Glutamatergic neuron (in vitro differentiated cells): ENCODE measurements around the gene GTPBP4. TPM values are rescaled to one million over a fixed set of nuclear protein-coding genes. Genes with fewer than 3 reads are reported as not detected.

Source experiments
- DNase-seq: peaks from one replicate; pipeline ENCODE4 v3.0.0; 2022
- H3K27ac Mint-ChIP-seq: one replicate; pipeline ENCODE4 v1.8.0; 2020; ENCODE audit warnings: mild to moderate bottlenecking, mixed read lengths, inconsistent platforms; ENCODE audit not compliant: unreplicated experiment
- H3K27me3 Mint-ChIP-seq: one replicate; pipeline ENCODE4 v1.8.0; 2020; ENCODE audit warnings: mild to moderate bottlenecking, moderate library complexity, mixed read lengths, inconsistent platforms; ENCODE audit not compliant: unreplicated experiment
- H3K36me3 Mint-ChIP-seq: one replicate; pipeline ENCODE4 v1.8.0; 2020; ENCODE audit warnings: mild to moderate bottlenecking, mixed read lengths, inconsistent platforms; ENCODE audit not compliant: unreplicated experiment
- H3K4me1 Mint-ChIP-seq: one replicate; pipeline ENCODE4 v1.8.0; 2020; ENCODE audit warnings: mild to moderate bottlenecking, low read depth, mixed read lengths, inconsistent platforms; ENCODE audit not compliant: unreplicated experiment
- H3K4me3 Mint-ChIP-seq: one replicate; pipeline ENCODE4 v1.8.0; 2020; ENCODE audit warnings: mild to moderate bottlenecking, mixed read lengths, inconsistent platforms; ENCODE audit not compliant: unreplicated experiment
- H3K9me3 Mint-ChIP-seq: one replicate; pipeline ENCODE4 v1.8.0; 2020; ENCODE audit warnings: mild to moderate bottlenecking, moderate library complexity, mixed read lengths, inconsistent platforms; ENCODE audit not compliant: unreplicated experiment
- CTCF ChIP-seq: fragments of 200-600 bp; sonication (generic); IDR thresholded peaks from one replicate; pipeline ENCODE4 v1.5.0; 2021; ENCODE audit not compliant: partially characterized antibody, unreplicated experiment
- total RNA-seq: library from RNA; stranded (reverse); fragmentation: NEBNext Ultra II Directional; extraction: Animal tissue kit (Norgen Biotek cat#: 25700); gene quantifications from one replicate; pipeline ENCODE4 v1.2.1, GENCODE V29; 2021; ENCODE audit not compliant: unreplicated experiment

GTPBP4 gene
- total RNA-seq, 1 donor from 2014 or later, result 45.4 TPM

- H3K4me3 Mint-ChIP-seq, result no peak overlapping the region
- no peaks in the 10 kb centered on the region for H3K27me3 Mint-ChIP-seq
- no peaks in the 10 kb centered on the region for H3K4me1 Mint-ChIP-seq
- peaks cover 20% of the 10 kb centered on the region for H3K36me3 Mint-ChIP-seq
- no peak overlapping the region for H3K27ac Mint-ChIP-seq
- no peak for TF ChIP-seq CTCF
- DNase-seq, result no peak
- peaks cover 6% of the 10 kb centered on the region for H3K9me3 Mint-ChIP-seq
Observed at GRCh38 chr10:974785-975074, 13.5 kb upstream of the GTPBP4 start.

DNA sequence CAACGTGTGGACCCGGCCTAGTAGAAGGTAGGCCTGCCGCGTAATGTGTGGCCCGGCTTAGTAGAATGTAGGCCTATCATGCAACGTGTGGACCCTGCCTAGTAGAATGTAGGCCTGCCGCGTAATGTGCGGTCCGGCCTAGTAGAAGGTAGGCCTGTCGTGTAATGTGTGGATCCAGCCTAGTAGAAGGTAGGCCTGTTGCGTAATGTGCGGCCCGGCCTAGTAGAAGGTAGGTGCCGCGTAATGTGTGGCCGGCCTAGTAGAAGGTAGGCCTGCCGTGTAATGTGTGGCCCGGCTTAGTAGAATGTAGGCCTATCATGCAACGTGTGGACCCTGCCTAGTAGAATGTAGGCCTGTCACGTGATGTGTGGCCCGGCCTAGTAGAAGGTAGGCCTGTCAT lies 11.9 kb upstream of the GTPBP4 start:
- Mint-ChIP-seq H3K36me3 (peaks cover 30% of the 10 kb centered on the region), H3K4me3 (no peak overlapping the region), H3K27ac (no peak overlapping the region), H3K27me3 (peaks cover 6% of the 10 kb centered on the region), H3K4me1 (no peaks in the 10 kb centered on the region), H3K9me3 (peaks cover 12% of the 10 kb centered on the region)
- TF ChIP-seq CTCF, result no peak
- DNase-seq, result no peak

DNA sequence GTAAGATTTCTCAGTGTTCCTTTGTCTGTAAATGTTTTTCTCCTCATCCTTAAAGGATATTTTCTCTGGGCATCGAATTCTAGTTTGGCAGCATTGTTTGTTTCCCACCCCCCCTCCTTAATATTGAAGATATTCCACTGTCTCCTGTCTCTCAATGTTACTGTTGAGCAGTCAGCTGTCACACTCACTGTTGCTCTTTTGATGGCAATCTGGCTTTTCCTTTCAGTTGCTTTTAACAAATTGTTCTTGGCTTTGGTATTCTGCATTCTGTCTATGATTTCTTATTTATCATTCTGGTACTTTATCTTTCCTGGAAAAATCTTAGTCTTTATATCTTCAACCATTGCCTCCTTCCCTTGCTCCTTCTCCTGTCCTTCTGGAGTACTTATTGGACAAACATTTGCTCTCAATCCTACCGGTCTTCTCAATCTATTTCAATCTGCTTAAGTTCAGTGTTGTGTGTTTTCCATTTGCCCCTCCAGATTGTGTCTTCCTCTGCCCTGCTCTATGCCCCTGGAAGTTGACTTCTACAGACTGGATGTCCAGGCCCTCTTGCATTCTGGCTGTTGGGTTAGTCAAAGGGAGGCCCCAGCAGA lies 9.3 kb upstream of the GTPBP4 start:
- Mint-ChIP-seq H3K36me3 (peaks cover 30% of the 10 kb centered on the region), H3K4me1 (no peaks in the 10 kb centered on the region), H3K9me3 (peaks cover 13% of the 10 kb centered on the region), H3K27me3 (peaks cover 6% of the 10 kb centered on the region), H3K4me3 (no peak overlapping the region), H3K27ac (no peak overlapping the region)
- no peak for DNase-seq
- TF ChIP-seq CTCF, result no peak

GRCh38 chr10:980468-981093 lies 7.7 kb upstream of the GTPBP4 start:
- peaks cover 6% of the 10 kb centered on the region for H3K27me3 Mint-ChIP-seq
- H3K9me3 Mint-ChIP-seq, result peaks cover 13% of the 10 kb centered on the region
- H3K4me3 Mint-ChIP-seq, result no peak overlapping the region
- DNase-seq, result no peak
- H3K4me1 Mint-ChIP-seq, result no peaks in the 10 kb centered on the region
- H3K27ac Mint-ChIP-seq, result no peak overlapping the region
- TF ChIP-seq CTCF, result no peak
- H3K36me3 Mint-ChIP-seq, result peaks cover 26% of the 10 kb centered on the region

- no peak for TF ChIP-seq CTCF
- H3K4me3 Mint-ChIP-seq, result no peak overlapping the region
- H3K4me1 Mint-ChIP-seq, result no peaks in the 10 kb centered on the region
- H3K9me3 Mint-ChIP-seq, result peaks cover 13% of the 10 kb centered on the region
- peaks cover 19% of the 10 kb centered on the region for H3K36me3 Mint-ChIP-seq
- DNase-seq, result no peak
- H3K27me3 Mint-ChIP-seq, result peaks cover 8% of the 10 kb centered on the region
- no peak overlapping the region for H3K27ac Mint-ChIP-seq
Observed at GRCh38 chr10:983401-983800, 4.8 kb upstream of the GTPBP4 start.
